Transverse colon (tissue), 4 donors: Measurements from ENCODE around the gene WDR37. TPM values are rescaled to one million over a fixed set of nuclear protein-coding genes. Genes with fewer than 3 reads are reported as not detected.

Source experiments
- DNase-seq: peaks from one replicate; pipeline ENCODE4 v3.0.0-alpha.2; 2019
- H3K27ac ChIP-seq, 4 donors: fragments of 200-600 bp; sonication (generic); 2 replicates each; pipeline ENCODE4 v1.5.1; 2016 to 2018; ENCODE audit warnings: inconsistent platforms in 4 of 4
- H3K27me3 ChIP-seq: fragments of 200-600 bp; sonication (generic); 2 replicates; pipeline ENCODE4 v1.5.1; 2017; ENCODE audit warnings: inconsistent platforms
- H3K36me3 ChIP-seq, 4 donors: fragments of 200-600 bp; sonication (generic); 2 replicates each; pipeline ENCODE4 v1.5.1; 2017 to 2019; ENCODE audit warnings: inconsistent platforms in 4 of 4
- H3K4me1 ChIP-seq, 4 donors: fragments of 200-600 bp; sonication (generic); 2 replicates each; pipeline ENCODE4 v1.5.1; 2017 to 2020; ENCODE audit warnings: inconsistent platforms in 4 of 4
- H3K4me3 ChIP-seq, 4 donors: fragments of 200-600 bp; sonication (generic); 1 replicate in 1 of 4; 2 replicates in 3 of 4; pipeline versions ENCODE4 v1.5.1 to v1.6.1; 2017 to 2019; ENCODE audit warnings: inconsistent platforms in 4 of 4
- H3K9me3 ChIP-seq, 2 donors: fragments of 200-600 bp; sonication (generic); 2 replicates each; pipeline ENCODE4 v1.5.1; 2017 to 2019; ENCODE audit warnings: inconsistent platforms in 2 of 2
- EP300 ChIP-seq: sonication (generic); formaldehyde crosslinking; IDR thresholded peaks from one replicate; pipeline ENCODE4 v1.6.1; 2017; ENCODE audit warnings: antibody characterized with exemption, low read depth
- POLR2A ChIP-seq: fragments of 450-650 bp; IDR thresholded peaks from one replicate; pipeline ENCODE4 v1.6.1; 2016; ENCODE audit warnings: antibody characterized with exemption, mild to moderate bottlenecking, moderate library complexity
- POLR2AphosphoS5 ChIP-seq, 3 donors: sonication (generic); formaldehyde crosslinking; IDR thresholded peaks; one replicate each; pipeline ENCODE4 v1.6.1; 2016; ENCODE audit warnings: antibody characterized with exemption in 3 of 3
- WGBS, 2 donors: methylation state at CpG; one replicate each; pipeline ENCODE4 v1.1.5; 2018; ENCODE audit warnings: low coverage in 1 of 2; 5-methylcytosine and 5-hydroxymethylcytosine counted together
- in situ Hi-C, 4 donors: fragments of 200-750 bp; cut with MboI; loops; one replicate each; pipeline versions ENCODE4 v1.15.0 to v1.15.1; 2017; ENCODE audit warnings: low sequenced_read_pairs in 3 of 4, low pct_ligation_motif_present in 1 of 4, low pct_unique_long_range_greater_than_20kb in 1 of 4
- intact Hi-C: fragments of 100-400 bp; cut with DNase I; formaldehyde crosslinking; loops from one replicate; pipeline ENCODE4 v1.15.1; 2023; ENCODE audit warnings: low total_unique reads
- total RNA-seq, 4 donors: library from RNA; depleted of rRNA; stranded (reverse); fragments of >200 nt; gene quantifications; one replicate each; pipeline ENCODE4 v1.1.0, GENCODE V29; 2016
- TF ChIP-seq, protein P1 (sequence below), 5 experiments: fragments of 200-600 bp in 3 of 5; fragments of 450-650 bp in 2 of 5; sonication (generic) in 3 of 5; IDR thresholded peaks; 1 replicate in 2 of 5; 2 replicates in 3 of 5; pipeline ENCODE4 v1.5.1; 2016 to 2017; ENCODE audit warnings: antibody characterized with exemption in 5 of 5, inconsistent platforms in 3 of 5, mild to moderate bottlenecking in 2 of 5, moderate library complexity in 1 of 5

The WDR37 gene
- total RNA-seq, 4 donors from 2014 or later = 14.5 to 22.1 (median 19.7) TPM

DNA sequence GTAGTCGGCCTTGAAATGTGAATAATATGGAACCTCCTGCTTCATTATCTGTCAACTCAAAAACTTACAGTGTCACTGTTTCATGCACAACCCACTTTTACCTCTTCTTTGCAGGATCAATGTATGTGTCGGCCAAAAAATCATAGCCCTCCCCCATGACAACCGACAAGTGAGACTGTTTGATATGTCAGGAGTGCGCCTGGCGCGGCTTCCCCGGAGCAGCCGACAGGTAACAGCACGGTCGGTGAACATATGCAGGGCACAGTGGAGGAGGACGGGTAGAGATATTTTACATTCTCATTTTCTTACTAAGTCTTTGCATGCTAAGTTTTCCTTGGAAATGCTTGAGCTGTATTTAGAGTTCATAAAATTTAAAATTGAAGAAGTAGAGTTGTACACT is 68.6 kb downstream of the WDR37 start:
- no peak for TF ChIP-seq POLR2AphosphoS5 (IDR thresholded peaks at IDR 0.05)
- TF ChIP-seq POLR2A = no peak
- TF ChIP-seq EP300 = no peak
- TF ChIP-seq, protein P1, sequence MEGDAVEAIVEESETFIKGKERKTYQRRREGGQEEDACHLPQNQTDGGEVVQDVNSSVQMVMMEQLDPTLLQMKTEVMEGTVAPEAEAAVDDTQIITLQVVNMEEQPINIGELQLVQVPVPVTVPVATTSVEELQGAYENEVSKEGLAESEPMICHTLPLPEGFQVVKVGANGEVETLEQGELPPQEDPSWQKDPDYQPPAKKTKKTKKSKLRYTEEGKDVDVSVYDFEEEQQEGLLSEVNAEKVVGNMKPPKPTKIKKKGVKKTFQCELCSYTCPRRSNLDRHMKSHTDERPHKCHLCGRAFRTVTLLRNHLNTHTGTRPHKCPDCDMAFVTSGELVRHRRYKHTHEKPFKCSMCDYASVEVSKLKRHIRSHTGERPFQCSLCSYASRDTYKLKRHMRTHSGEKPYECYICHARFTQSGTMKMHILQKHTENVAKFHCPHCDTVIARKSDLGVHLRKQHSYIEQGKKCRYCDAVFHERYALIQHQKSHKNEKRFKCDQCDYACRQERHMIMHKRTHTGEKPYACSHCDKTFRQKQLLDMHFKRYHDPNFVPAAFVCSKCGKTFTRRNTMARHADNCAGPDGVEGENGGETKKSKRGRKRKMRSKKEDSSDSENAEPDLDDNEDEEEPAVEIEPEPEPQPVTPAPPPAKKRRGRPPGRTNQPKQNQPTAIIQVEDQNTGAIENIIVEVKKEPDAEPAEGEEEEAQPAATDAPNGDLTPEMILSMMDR (IDR thresholded peaks at IDR 0.05) = no peak
- intact Hi-C loops (no loop called here), in situ Hi-C loops (no loop called here)
- 83 to 98% methylated on average over 1 to 11 of the region's 11 CpGs for WGBS, 2 donors
- no peak for DNase-seq
- Histone ChIP-seq H3K9me3 (no peaks in the 10 kb centered on the region), H3K4me1 (peaks cover 0 to 11% (median 4%) of the 10 kb centered on the region in 4 donors), H3K4me3 (no peak overlapping the region), H3K27ac (no peak overlapping the region), H3K27me3 (no peaks in the 10 kb centered on the region), H3K36me3 (peaks cover 0 to 37% (median 15%) of the 10 kb centered on the region in 4 donors)

DNA sequence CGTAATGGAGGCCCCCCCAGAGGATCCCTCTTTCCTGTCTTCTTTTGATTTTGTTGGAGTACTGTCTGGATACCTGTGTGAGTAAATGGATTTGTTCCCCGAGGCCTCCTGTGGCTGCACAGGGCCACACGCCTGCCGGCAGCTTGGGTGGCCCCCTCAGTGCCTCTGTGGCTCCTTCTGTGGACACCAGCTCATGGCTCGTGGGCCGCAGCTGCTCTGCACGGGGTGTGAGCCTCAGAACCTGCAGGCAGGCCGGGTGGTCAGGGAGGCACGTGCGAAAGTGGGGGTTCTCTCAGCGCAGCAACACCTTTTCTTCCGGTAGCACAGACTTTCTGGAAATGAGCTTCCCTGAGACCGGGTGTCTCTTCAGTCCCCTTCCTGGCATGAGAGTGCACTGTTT is 70.3 kb downstream of the WDR37 start:
- intact Hi-C loops = no loop called here
- Histone ChIP-seq H3K4me1 (no peaks in the 10 kb centered on the region), H3K27me3 (no peaks in the 10 kb centered on the region), H3K4me3 (no peak overlapping the region), H3K9me3 (no peaks in the 10 kb centered on the region), H3K27ac (no peak overlapping the region), H3K36me3 (peaks cover 0 to 46% (median 18%) of the 10 kb centered on the region in 4 donors)
- DNase-seq = no peak
- in situ Hi-C loops = no loop called here
- no peak for TF ChIP-seq POLR2AphosphoS5 (IDR thresholded peaks at IDR 0.05)
- TF ChIP-seq POLR2A = no peak
- TF ChIP-seq EP300 = no peak
- TF ChIP-seq, protein P1 (IDR thresholded peaks at IDR 0.05) = no peak
- 91% methylated on average over 13 of the region's 13 CpGs; no CpG with 5 or more reads in 1 of the 2 donors for WGBS, 2 donors

DNA sequence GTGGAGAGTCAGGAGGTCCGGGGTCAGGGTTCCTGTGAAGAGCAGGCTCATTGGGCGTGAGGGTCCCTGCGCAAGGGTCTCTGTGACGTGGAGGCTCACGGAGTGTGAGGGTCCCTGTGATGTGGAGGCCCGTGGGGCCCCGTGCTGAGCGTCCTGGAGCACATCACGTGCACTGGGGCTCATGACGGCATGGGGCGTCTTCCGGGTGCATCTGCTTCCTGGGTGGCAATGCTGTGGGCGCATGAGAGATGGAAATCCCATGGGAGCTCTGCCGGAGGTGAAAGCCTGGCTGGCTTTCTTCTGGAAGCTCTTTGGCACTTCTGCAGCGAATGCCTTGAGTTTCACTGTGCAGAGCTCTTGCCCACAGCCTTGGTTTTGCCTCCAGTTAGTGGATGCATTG is 71.4 kb downstream of the WDR37 start:
- no peaks in the 10 kb centered on the region for H3K9me3 ChIP-seq
- H3K27ac ChIP-seq = no peak overlapping the region
- peaks cover 0 to 42% (median 17%) of the 10 kb centered on the region in 4 donors for H3K36me3 ChIP-seq
- in situ Hi-C loops (no loop called here), intact Hi-C loops (no loop called here)
- no peak for TF ChIP-seq POLR2AphosphoS5 (IDR thresholded peaks at IDR 0.05)
- no peak for TF ChIP-seq POLR2A
- TF ChIP-seq, protein P1 (IDR thresholded peaks at IDR 0.05) = no peak
- no peak for TF ChIP-seq EP300
- no peak for DNase-seq
- no peaks in the 10 kb centered on the region for H3K27me3 ChIP-seq
- H3K4me1 ChIP-seq = no peaks in the 10 kb centered on the region
- H3K4me3 ChIP-seq = no peak overlapping the region
- 86 to 93% methylated on average over 9 to 15 of the region's 15 CpGs for WGBS, 2 donors

DNA sequence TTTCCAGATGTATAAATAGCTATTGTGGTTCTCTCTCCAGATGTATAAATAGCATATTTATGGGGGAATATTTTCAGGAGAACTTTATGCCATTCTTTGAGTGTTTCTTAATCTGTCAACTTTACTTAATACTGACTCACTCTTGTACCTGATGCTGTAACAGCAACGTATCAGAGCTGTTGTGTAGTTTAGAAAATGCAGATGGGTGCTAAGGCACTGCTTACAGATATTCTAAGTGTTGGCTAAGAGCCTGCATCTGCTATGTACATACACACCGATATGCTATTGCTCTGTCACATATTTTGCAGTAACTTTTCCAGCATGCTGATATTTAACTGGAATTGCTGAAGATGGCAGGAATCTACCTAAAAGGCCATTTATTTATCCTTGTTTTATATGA is 71.9 kb downstream of the WDR37 start:
- peaks cover 0 to 42% (median 17%) of the 10 kb centered on the region in 4 donors for H3K36me3 ChIP-seq
- no peak overlapping the region for H3K27ac ChIP-seq
- no peak for DNase-seq
- no peaks in the 10 kb centered on the region for H3K9me3 ChIP-seq
- WGBS, 2 donors = 59 to 71% methylated on average over 2 of the region's 2 CpGs
- no peaks in the 10 kb centered on the region for H3K4me1 ChIP-seq
- intact Hi-C loops = no loop called here
- no peak for TF ChIP-seq EP300
- no peak for TF ChIP-seq POLR2A
- TF ChIP-seq POLR2AphosphoS5 (IDR thresholded peaks at IDR 0.05) = no peak
- TF ChIP-seq, protein P1 (IDR thresholded peaks at IDR 0.05) = no peak
- no peak overlapping the region for H3K4me3 ChIP-seq
- in situ Hi-C loops = no loop called here
- no peaks in the 10 kb centered on the region for H3K27me3 ChIP-seq
